ENCODE data around the gene ZMIZ2. TPM values are rescaled to one million over a fixed set of nuclear protein-coding genes. Genes with fewer than 3 reads are reported as not detected.
A peak's percentile ranks its signal among the peaks of the same experiment; 100 is the strongest.

ZMIZ2 gene
- total and polyA plus RNA-seq, 9 of the 15 experiments (the other 6 are each of a cell fraction or from before 2014, with no cell fraction given): 0.13 to 40.3 (median 4.9) TPM

DNA sequence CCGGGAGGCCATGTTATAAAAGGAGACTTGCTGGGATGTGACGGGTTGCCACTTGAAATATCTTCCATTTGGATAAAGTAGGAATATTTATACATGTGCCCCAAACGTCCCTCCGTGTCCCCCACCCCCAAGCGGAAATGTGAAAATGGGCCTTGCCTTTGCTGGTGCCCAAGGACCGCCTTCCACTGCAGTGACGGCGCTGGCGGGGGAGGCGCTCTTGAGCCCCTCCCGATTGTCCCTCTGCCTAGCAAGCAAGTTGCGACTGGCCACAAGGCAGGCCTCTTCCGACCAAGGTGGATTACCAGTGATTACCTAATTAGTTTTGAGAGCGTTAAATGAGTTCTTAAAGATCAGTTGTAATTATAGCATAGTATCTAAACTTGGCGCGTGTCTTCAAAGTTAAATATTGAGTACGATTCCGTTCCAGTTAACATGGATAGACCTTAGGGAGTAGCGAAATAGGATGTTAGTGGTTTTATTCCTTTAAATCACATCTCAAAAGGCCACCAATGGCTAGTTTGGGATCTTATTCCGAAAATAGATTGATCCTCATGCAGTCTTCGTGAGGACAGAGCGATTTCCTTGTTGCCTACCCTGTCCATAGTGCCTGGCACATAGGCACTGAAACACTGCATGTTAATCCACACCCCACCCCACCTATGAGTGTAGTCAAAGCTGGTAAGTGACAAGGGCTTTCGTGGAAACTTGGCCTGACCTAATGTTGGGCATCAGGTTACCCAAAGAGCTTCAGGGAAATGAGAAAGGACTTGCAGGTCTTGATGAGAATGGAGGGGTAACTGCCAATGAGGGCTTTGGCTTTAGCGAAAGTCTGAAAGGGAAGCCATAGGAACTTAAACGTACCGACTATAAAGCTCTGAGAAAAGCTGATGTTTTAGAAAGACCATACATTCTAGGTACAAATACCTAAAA lies 48.9 kb downstream of the ZMIZ2 start (continued):
- TF ChIP-seq, protein P1, sequence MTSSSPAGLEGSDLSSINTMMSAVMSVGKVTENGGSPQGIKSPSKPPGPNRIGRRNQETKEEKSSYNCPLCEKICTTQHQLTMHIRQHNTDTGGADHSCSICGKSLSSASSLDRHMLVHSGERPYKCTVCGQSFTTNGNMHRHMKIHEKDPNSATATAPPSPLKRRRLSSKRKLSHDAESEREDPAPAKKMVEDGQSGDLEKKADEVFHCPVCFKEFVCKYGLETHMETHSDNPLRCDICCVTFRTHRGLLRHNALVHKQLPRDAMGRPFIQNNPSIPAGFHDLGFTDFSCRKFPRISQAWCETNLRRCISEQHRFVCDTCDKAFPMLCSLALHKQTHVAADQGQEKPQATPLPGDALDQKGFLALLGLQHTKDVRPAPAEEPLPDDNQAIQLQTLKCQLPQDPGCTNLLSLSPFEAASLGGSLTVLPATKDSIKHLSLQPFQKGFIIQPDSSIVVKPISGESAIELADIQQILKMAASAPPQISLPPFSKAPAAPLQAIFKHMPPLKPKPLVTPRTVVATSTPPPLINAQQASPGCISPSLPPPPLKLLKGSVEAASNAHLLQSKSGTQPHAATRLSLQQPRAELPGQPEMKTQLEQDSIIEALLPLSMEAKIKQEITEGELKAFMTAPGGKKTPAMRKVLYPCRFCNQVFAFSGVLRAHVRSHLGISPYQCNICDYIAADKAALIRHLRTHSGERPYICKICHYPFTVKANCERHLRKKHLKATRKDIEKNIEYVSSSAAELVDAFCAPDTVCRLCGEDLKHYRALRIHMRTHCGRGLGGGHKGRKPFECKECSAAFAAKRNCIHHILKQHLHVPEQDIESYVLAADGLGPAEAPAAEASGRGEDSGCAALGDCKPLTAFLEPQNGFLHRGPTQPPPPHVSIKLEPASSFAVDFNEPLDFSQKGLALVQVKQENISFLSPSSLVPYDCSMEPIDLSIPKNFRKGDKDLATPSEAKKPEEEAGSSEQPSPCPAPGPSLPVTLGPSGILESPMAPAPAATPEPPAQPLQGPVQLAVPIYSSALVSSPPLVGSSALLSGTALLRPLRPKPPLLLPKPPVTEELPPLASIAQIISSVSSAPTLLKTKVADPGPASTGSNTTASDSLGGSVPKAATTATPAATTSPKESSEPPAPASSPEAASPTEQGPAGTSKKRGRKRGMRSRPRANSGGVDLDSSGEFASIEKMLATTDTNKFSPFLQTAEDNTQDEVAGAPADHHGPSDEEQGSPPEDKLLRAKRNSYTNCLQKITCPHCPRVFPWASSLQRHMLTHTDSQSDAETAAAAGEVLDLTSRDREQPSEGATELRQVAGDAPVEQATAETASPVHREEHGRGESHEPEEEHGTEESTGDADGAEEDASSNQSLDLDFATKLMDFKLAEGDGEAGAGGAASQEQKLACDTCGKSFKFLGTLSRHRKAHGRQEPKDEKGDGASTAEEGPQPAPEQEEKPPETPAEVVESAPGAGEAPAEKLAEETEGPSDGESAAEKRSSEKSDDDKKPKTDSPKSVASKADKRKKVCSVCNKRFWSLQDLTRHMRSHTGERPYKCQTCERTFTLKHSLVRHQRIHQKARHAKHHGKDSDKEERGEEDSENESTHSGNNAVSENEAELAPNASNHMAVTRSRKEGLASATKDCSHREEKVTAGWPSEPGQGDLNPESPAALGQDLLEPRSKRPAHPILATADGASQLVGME (CRISPR knock-in tag; IDR thresholded peaks at IDR 0.05): no peak
- 0 out of 2 replicates have a peak, but pooled peaks have one; percentile 23 for TF ChIP-seq SPI1 (IDR thresholded peaks at IDR 0.05; ENCODE audit: borderline replicate concordance, low read depth, low read length)
- TF ChIP-seq, protein P2, sequence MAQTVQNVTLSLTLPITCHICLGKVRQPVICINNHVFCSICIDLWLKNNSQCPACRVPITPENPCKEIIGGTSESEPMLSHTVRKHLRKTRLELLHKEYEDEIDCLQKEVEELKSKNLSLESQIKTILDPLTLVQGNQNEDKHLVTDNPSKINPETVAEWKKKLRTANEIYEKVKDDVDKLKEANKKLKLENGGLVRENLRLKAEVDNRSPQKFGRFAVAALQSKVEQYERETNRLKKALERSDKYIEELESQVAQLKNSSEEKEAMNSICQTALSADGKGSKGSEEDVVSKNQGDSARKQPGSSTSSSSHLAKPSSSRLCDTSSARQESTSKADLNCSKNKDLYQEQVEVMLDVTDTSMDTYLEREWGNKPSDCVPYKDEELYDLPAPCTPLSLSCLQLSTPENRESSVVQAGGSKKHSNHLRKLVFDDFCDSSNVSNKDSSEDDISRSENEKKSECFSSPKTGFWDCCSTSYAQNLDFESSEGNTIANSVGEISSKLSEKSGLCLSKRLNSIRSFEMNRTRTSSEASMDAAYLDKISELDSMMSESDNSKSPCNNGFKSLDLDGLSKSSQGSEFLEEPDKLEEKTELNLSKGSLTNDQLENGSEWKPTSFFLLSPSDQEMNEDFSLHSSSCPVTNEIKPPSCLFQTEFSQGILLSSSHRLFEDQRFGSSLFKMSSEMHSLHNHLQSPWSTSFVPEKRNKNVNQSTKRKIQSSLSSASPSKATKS (CRISPR knock-in tag; IDR thresholded peaks at IDR 0.05): no peak
- TF ChIP-seq, protein P3, sequence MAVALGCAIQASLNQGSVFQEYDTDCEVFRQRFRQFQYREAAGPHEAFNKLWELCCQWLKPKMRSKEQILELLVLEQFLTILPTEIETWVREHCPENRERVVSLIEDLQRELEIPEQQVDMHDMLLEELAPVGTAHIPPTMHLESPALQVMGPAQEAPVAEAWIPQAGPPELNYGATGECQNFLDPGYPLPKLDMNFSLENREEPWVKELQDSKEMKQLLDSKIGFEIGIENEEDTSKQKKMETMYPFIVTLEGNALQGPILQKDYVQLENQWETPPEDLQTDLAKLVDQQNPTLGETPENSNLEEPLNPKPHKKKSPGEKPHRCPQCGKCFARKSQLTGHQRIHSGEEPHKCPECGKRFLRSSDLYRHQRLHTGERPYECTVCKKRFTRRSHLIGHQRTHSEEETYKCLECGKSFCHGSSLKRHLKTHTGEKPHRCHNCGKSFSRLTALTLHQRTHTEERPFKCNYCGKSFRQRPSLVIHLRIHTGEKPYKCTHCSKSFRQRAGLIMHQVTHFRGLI (CRISPR knock-in tag; IDR thresholded peaks at IDR 0.05): no peak
- no peak for TF ChIP-seq ZBTB1 (CRISPR knock-in tag; IDR thresholded peaks at IDR 0.05; ENCODE audit: borderline replicate concordance, low read depth)
- no peak for TF ChIP-seq RUNX1 (IDR thresholded peaks at IDR 0.05; ENCODE audit: low read depth)
- no peak for TF ChIP-seq FOXA1 (IDR thresholded peaks at IDR 0.05; ENCODE audit: borderline replicate concordance)
- TF ChIP-seq, protein P4, sequence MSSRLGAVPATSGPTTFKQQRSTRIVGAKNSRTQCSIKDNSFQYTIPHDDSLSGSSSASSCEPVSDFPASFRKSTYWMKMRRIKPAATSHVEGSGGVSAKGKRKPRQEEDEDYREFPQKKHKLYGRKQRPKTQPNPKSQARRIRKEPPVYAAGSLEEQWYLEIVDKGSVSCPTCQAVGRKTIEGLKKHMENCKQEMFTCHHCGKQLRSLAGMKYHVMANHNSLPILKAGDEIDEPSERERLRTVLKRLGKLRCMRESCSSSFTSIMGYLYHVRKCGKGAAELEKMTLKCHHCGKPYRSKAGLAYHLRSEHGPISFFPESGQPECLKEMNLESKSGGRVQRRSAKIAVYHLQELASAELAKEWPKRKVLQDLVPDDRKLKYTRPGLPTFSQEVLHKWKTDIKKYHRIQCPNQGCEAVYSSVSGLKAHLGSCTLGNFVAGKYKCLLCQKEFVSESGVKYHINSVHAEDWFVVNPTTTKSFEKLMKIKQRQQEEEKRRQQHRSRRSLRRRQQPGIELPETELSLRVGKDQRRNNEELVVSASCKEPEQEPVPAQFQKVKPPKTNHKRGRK (tag; IDR thresholded peaks at IDR 0.05): no peak
- no peak for TF ChIP-seq ZC3H11A (IDR thresholded peaks at IDR 0.05; ENCODE audit: low read depth, low read length)
- TF ChIP-seq ZNF408 (CRISPR knock-in tag; IDR thresholded peaks at IDR 0.05; ENCODE audit: low read depth): no peak
- TF ChIP-seq SMARCE1 (IDR thresholded peaks at IDR 0.05): 0 out of 2 replicates have a peak, but pooled peaks have one; percentile 41
- no peak for TF ChIP-seq SOX6 (IDR thresholded peaks at IDR 0.05)
- TF ChIP-seq ESRRB (CRISPR knock-in tag; IDR thresholded peaks at IDR 0.05; ENCODE audit: borderline replicate concordance): no peak
- no peak; the same call in 1 of the 2 replicates for TF ChIP-seq PHF8 (IDR thresholded peaks at IDR 0.05; ENCODE audit: borderline replicate concordance, low read length)
- TF ChIP-seq TGIF2 (CRISPR knock-in tag; IDR thresholded peaks at IDR 0.05): peak; percentile 70; the same call in 1 of the 2 replicates
- no peak for TF ChIP-seq MECOM (CRISPR knock-in tag; IDR thresholded peaks at IDR 0.05)
